NCI-H748 treated with DMSO at 0.1 percent for 48 hours (cell line): Measurements from ENCODE around the gene SNCB.

Experiments used
- DNase-seq: peaks from one replicate; lab custom pipeline; 2025; lab: John Stamatoyannopoulos, UW

SNCB gene

DNA sequence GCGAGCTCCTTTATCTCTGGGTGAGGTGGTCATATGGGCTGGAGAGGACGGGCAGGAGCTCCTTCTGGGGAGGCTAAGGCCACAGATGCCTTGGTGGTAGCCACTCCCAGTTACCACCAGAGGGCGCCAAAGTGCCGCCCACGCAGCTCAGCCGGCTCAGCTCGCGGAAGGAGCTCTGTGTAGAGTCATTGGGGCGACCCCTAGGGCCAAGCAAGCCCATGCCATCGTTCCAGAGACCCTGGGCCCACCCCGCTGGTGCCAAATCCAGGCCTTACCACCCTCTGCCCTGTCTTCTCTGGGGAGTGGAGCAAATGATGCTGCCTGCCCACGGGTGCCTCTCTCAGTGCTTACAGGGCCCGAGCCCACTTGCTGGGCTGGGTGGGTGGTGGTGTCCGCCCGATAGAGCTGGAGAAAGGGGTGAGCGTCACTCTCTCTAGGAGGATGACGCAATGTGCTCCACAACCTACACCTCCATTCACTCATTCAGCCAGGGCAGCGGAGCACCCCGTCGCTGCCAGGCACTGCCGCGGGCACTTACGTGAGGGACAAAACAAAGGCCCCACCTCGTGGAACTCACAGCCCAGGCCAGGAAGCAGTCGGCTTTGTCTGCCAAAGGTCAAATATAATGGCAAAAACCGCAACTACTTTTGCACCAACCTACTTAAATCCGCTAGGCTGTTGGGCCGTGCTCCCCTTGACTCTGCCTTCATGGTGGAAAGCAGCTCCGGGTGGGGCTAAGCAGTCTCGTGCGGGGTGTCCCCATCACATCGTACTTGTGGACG, 30.7 kb upstream of the SNCB start:
- peak; percentile 45 for DNase-seq

DNA sequence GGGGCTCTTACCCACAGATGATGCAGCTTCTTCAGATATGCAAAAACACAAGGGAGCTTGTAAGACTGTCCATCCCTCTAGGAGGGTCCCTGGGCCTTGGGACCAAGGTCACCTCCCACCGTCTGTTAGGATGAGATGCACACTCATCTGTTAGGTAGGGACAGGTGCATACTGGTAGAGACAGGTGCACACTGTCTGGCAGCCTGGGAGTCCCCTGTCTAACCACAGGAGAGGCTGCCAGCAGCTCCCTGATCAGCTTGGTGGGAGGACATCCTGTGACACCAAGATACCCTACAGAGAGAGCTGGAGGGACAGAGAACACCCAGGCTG, 30.2 kb upstream of the SNCB start:
- DNase-seq = no peak

DNA sequence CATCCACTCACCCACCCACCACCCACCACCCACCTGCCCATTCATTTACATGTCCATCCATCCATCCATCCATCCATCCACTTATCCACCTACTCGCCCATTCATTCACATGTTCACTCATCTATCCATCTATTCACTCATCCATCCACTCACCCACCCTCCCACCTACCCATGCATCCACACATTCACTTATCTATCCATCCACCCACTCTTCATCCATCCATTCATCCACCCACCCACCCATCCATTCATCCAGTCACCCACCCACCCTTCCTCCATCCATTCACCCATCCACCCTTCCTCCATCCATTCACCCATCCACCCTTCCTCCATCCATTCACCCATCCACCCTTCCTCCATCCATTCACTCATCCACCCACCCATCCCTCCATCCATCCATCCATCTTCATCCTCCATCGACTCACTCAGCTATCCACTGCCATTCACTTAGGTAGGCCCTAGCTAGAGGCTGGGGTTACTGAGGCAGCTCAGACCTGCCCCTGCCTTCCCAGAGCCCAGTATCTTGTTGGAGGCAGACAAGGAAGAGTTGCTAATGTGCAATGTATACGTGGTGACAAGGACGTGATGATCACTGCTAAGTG, 29.6 kb upstream of the SNCB start:
- DNase-seq = no peak

DNA sequence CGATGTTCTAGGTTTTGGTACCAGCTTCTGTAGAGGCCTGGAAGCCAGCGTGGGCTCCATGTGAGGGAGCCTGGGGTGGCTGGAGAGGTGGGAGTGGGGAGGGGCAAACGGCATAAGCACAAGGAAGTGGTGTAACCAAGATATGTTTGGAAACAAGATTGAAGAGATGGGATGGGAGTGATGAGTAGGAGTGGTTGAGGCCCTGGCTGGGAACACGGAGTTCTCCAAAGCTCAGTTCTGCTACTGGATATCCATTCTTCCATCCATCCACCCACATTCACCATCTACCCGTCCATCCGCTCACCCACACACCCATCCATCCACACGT, 29.1 kb upstream of the SNCB start:
- no peak for DNase-seq

DNA sequence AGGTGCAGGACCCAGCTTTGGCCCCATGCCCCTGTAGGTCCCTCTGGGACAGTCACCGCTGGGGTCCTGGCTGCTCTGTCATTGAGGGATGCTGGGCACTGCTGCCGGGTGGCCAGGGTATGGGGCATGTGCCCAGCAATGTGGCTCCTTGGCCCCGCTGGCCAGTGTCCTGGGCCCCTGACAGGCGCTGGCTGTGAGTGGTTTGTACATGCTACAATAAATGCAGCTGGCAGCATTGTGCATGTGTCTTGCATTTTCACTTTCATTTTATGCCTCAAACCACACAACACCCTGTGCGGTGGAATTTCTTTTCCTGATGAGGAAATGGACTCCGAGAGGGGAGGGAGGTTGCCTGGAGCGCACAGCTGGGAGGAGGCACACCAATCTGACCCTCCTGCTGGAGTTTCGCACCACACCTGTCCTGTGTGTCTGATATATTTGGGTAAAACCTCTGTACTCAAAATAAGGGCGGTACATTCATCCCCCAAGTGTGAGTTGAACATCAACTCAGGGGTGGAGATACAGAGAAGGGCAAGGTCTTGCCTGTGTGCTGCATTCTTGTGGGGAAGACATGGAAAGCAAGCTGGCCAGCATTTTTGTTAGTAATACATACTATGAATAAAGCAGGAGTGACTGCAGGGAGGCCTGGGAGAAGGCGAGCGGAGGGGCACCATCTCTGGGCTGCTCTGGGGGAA, 28.6 kb upstream of the SNCB start:
- DNase-seq = no peak

DNA sequence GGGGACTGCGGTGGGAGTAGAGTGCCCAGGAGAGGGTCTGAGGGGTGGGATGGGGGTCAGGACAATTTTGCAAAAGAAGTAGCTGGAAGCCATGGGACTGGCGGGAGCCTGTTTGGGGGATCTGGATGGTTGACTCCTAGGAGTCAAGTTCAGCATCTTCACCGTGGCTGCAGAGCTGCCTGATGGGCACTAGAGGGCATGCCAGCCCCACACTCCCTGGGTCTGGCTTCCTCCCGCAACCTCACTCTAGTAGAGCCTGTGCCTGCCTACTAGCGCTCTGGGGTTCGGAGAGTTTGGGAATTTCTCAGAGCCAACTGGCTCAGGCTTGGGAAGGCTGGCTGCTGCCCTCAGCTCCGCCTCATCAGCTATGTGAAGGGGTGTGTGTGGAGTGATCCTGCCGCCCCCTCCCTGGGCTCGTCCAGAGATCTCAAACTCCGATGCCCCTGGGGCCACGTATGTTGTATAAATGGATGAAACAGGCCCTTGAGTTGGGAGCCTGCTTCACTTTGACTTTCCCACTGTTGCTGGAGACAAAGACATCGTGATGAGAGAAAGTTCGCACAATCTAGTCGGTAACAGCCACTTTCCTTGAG, 27.8 kb upstream of the SNCB start:
- peak; percentile 33 for DNase-seq

DNA sequence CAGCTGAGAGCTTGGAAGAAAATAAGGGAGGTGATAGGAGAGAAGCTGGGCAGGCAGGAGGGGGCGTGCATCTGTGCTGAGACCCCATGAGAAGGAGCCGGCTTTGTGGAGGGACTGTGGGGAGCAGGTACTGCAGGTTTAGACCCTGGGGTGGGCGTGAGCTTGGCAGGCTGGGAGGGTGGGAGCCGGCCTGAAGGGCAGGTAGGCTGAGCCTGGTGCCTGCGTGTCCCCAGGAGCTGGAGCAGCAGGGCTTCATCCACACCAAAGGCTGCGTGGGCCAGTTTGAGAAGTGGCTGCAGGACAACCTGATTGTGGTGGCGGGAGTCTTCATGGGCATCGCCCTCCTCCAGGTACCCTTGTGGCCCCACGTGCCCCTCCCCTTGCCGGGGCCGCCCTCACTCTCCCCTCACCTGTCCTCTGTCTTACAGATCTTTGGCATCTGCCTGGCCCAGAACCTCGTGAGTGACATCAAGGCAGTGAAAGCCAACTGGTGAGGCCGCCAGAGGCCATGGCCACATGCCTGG, 26.2 kb upstream of the SNCB start:
- no peak for DNase-seq

DNA sequence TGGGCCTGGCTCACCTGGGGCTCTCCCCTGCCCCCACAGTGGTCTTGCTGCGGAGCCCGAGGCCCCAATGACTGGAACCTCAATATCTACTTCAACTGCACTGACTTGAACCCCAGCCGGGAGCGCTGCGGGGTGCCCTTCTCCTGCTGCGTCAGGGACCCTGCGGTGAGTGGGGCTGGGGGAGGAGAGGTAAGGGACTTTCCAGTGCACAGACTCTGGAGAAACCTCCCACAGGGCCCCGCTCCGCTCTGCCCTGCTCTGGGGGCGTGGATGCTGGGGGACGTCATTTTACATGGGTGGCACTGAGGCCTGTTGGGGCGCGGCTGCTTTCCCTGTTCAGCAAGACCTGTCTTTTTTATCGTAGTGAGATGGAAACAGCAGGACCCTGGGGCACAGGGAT, 24.5 kb upstream of the SNCB start:
- DNase-seq = no peak

DNA sequence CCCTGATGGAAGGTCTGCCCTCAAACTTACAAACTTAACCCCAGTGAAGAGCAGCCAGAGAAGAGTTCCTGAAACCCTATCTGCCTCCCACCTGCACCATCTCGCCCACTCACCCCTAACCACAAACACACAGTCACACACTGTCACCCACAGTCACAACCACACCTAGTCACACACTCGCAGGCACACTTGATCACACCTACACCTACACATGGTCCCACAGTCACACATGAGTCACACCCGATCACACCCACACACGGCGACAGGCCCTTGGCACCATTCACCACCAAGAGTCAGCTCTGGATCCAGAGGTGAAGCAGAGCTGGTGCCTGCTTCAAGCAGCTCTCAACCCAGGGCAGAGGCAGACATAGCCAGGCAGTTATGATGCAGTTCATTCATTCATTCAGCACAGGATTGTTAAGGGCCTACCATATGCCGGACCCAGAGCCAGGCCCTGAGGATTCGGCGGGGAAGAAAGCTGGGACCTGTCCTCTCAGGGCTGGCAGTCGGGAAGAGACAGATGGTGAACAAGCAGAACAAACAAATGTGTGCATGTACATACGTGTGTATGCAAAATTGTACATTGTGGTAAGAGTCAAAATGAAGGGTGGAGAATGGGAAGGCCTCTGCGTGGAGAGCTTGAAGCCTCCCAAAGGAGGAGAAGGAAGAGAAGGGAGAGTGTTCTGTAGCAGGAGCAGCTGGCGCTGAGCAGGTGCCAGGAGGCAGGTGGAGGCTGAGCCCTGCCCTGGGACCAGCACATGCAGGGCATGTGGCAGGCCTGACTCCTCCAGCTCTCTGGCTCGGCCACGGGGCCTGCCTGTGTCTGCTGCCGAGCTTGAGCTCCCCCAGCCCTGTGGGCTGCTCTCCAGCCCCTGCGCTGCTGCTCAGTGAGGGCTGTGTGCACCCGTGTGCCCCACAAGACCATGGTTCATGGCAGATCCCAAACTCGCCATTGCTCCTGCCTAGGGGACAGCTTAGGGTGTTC, 23.4 kb upstream of the SNCB start:
- DNase-seq = no peak

DNA sequence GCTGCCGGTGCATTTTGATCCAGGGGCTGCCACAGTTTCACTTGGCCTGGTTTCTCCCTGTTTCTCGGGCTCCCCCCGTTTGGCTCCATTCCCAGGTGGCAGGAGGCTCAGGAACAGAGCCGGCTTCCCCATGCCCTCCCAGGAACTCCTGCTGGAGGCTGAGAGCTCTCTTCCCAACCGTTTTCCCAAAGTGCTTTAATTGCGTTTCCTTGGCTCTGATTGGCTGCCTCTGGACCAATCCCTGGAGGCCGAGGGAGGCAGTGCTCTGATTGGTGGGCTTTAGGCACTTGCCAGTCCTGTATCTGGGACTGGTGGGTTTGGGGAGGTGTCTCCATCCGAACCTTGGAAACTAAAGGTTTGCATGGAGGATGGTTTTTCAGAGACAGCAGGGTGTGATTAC, 21.8 kb upstream of the SNCB start:
- DNase-seq = no peak

DNA sequence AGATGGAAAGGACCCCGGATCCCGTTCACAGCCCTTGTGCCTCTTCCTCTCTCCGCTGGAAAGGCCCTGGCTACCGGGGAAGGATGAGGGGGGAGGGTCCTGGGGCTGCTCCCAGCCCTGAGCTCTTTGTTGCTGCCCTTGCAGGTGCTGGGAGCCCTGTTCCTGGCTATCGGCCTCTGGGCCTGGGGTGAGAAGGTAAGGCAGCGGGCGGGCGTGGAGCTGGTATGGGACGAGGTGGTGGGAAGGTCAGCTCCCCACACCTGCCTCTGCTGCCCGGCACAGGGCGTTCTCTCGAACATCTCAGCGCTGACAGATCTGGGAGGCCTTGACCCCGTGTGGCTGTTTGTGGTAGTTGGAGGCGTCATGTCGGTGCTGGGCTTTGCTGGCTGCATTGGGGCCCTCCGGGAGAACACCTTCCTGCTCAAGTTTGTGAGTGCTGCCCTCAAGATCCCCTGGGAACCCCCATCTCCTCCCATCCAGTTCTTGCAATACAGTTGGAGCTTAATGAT, 21.2 kb upstream of the SNCB start:
- no peak for DNase-seq

DNA sequence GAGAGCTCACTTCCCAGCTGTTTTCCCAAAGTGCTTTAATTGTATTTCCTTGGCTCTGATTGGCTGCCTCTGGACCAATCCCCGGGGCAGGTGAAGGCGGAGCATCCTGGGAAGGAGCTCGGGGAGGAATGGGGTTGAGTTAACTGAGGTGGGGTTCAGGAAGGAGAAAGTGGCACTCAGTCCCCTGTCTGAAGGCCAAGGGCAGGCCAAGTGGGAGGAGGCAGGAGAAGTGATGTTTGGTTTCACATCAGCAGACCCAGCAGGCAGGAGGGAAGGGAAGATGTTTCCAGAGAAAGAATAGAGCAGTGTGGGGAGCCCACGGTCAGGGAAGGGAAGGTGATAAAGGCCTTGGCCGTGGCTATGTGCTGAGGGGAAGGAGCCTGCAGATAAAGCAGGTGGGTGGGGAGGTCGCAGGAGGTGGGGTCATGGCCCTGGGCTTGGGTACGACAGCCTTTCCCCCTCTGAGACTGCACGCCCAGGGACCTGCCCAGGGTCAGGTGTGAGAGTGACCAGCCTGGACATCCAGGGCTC, 20.1 kb upstream of the SNCB start:
- DNase-seq = no peak

DNA sequence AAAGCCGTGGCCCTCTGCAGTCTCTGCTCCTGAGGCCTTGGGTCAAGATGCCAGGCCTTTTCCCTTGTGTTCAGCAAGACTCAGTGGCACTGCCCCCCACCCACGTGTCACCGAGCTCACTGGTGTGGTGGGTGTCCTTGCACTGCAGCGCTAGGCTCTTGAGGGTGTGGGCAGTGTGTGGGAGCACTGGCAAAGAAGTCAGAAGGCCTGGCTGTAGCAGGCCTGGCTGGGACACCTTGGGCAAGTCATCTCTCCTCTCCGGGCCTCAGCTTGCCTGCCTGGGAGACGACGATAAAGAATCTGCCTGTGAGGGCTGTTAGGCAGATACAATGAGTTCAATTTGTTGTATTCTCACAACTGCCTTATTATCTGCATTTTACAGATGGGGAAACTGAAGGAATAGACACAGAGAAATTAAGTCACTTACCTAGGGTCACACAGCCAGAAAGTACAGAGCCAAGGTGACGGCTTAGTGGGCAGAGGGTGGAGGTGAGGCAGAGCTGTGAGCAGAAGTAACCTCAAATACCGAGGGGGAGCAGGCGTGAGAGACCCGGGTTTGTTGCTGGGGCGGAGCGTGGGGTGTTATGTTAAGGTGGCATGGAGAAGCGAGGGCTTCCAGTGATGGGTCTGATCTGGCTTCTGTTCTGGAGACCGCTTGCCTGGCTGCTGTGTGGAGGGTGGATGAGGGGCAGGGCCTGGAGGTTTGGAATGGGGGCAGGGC, 18.3 kb upstream of the SNCB start:
- DNase-seq = no peak

DNA sequence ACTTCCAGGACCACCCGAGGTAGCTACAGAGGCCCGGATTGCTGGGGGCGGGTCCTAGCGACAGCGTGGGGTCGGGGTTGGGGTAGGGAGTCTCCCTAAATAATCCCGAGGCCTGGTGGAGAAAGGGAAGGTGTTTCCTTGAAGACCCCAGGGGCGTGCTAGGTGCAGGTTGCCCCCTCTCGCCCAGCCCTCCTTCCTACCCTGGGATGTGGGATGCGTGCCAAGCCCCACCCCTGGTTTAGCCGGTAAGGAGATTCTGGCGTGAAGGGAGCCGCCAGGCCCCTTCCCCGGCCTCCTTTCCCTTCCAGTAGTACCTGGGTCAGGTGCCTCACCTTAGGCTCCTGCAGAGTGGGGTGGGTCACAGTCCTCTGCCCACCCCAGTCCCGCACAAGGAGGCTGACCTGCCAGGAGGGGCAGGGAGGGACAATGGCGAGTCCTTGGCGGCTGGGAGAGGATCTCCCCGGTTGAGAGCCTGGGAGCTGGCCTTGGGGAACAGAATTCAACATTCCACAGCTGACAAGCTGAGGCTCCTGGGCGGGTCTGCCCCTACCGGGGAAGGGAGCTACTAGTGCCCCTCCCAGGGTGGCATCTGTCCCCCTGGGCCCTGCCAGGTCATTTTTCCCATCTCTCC, 17.6 kb upstream of the SNCB start:
- peak; percentile 15 for DNase-seq

DNA sequence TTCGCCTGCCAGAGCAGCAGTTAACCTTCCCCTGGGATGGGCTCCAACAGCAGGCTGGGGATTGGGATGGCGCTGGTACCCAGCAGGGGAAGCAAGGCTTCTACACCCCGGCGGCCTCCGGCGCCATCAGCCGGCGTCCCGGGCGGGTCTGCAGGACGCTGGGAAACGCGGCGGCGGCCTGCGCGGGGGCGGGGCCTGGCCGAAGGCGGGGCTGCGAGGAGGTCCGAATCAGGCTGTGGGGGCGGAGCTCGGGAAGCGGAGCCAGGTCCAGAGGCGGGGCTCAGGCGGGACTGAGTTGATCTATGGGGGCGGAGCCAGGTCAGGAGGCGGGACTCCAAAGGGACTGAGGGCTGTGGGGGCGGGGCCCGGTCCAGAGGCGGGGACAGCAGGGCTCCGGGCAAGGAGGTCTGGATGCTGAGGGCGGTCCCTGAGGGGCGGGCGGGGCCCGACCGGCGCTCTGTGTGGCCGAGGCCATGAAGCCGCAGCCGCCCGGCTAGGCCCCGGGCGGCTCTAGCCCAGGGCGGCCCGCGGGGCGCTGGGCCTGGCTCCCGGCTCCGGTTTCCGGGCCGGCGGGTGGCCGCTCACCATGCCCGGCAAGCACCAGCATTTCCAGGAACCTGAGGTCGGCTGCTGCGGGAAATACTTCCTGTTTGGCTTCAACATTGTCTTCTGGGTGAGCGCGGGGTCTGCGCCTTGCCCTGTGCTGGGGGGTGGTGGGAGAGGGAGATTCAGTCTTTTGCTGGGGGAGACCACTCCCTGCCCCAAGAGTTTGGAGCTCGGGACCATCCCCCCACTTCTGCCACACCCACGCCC, 16.9 kb upstream of the SNCB start, which contains the start of gene TSPAN17:
Gene TSPAN17 (plus strand): TSS at position 455 of the 813 bp plus-strand sequence. CDS start 132 bp downstream, at position 587.
- DNase-seq = peak; percentile 97

DNA sequence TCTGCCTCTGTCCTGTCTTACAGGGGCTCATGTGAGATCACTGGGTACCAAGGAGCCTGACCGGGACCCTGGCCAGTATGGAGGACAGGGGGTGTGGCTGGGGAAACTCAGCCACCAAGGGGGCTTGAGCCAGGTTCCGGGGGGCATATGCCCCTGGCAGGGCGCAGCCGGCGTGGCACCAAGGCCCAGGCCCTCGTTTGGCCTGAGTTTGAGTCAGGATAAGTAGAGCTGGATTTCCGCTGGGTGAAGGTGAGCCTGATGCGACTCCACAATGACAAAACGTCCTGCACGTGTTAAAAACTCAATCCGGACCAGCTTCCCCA, 16.3 kb upstream of the SNCB start:
- DNase-seq = no peak

DNA sequence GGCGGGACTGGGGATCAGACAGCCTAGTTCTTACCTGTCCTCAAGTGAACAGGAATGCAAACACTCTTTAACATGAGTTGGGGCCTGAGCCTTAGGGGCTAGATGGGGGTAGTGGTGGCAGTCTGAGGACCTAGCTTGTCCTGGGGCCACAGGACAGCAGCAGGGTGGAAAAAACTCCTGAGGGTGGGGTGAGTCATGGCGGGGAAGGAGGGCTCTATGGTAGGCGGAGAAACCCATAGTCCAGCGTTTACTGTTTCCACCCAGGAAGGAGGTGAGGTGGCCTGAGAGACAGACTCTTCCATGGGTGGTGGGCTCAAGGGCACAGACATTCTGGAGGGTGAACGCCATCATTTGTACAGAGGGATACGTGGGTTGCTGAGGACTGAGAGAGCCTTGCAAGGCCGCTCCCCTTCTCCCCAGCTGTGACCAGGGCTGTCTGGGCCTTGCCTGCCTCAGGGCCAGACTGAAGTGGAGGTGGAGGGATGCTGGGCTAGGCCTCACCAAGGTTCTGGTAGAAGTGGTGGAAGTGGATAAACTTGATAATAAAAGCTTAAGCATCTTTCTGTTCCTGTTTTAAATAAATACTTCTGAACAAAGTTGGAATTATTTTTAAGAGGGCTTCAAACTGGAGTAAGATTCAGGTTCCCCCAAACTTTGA, 15.8 kb upstream of the SNCB start:
- DNase-seq = no peak

DNA sequence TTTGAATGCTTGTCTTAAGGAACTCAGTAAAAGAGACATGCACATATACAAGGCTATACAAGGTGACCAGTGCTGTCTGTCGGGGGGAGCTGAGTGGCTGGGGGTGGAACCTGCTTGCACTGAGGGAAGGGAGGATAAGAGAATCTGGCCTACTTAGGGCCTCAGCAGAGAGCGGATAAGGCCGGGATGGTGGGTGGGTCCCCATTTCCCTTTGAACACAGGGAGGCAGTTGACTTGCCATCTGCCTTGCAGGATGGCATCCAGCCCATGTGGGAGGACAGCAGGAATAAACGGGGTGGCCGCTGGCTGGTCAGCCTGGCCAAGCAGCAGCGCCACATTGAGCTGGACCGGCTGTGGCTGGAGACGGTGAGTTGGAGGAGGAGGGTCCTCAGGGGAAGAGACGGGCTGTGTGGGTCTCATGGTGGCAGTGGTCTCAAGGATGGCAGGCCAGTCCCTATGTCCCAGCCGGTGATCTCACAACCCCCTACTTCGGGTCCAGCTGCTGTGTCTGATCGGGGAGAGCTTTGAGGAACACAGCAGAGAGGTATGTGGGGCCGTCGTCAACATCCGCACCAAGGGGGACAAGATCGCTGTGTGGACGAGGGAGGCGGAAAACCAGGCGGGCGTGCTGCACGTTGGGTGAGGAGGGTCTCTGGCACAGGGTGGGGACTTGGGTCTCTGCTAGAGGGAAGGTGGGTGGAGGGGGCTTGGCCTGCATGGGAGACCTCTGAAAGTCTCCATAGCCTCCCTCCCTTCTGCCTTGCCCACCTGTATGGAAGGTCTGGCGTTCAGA, 14.7 kb upstream of the SNCB start:
- no peak for DNase-seq
